ENCODE measurements around the gene SLC39A11. TPM values are rescaled to one million over a fixed set of nuclear protein-coding genes. Genes with fewer than 3 reads are reported as not detected.
A peak's percentile ranks its signal among the peaks of the same experiment; 100 is the strongest.

SLC39A11 gene
- total RNA-seq, 1 donor from 2014 or later: 5.5 TPM

GRCh38 chr17:73028299-73028755 lies 64.2 kb downstream of the SLC39A11 start:
- DNase-seq (ENCODE audit: low spot score): no peak
- H3K27ac Mint-ChIP-seq: peak overlapping the region; percentile 70
- H3K27me3 Mint-ChIP-seq (ENCODE audit: insufficient read depth, low read depth): peaks cover 2% of the 10 kb centered on the region
- no peaks in the 10 kb centered on the region for H3K36me3 Mint-ChIP-seq
- Histone ChIP-seq H3K9me3 (ENCODE audit: low read depth) (no peaks in the 10 kb centered on the region), H2AFZ (replicated peaks) (no peak overlapping the region), H3K27ac (no peak overlapping the region), H3K79me2 (ENCODE audit: low read depth) (no peaks in the 10 kb centered on the region), H3K4me3 (no peak overlapping the region), H4K20me1 (ENCODE audit: low read depth) (no peaks in the 10 kb centered on the region), H3K27me3 (no peaks in the 10 kb centered on the region), H3K4me1 (peaks cover 9% of the 10 kb centered on the region), H3F3A (ENCODE audit: low read depth) (no peaks in the 10 kb centered on the region), H3K4me2 (no peak overlapping the region), H3K36me3 (no peaks in the 10 kb centered on the region), H3K9ac (no peak overlapping the region)
- H3K4me3 Mint-ChIP-seq: no peak overlapping the region
- TF ChIP-seq, protein P1, sequence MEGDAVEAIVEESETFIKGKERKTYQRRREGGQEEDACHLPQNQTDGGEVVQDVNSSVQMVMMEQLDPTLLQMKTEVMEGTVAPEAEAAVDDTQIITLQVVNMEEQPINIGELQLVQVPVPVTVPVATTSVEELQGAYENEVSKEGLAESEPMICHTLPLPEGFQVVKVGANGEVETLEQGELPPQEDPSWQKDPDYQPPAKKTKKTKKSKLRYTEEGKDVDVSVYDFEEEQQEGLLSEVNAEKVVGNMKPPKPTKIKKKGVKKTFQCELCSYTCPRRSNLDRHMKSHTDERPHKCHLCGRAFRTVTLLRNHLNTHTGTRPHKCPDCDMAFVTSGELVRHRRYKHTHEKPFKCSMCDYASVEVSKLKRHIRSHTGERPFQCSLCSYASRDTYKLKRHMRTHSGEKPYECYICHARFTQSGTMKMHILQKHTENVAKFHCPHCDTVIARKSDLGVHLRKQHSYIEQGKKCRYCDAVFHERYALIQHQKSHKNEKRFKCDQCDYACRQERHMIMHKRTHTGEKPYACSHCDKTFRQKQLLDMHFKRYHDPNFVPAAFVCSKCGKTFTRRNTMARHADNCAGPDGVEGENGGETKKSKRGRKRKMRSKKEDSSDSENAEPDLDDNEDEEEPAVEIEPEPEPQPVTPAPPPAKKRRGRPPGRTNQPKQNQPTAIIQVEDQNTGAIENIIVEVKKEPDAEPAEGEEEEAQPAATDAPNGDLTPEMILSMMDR (IDR thresholded peaks at IDR 0.05): no peak
- TF ChIP-seq EZH2phosphoT487 (IDR thresholded peaks at IDR 0.05): no peak
- no peak for TF ChIP-seq EZH2 (IDR thresholded peaks at IDR 0.05)
- H3K9me3 Mint-ChIP-seq: peaks cover 2% of the 10 kb centered on the region
- H3K4me1 Mint-ChIP-seq: peaks cover 20% of the 10 kb centered on the region

DNA sequence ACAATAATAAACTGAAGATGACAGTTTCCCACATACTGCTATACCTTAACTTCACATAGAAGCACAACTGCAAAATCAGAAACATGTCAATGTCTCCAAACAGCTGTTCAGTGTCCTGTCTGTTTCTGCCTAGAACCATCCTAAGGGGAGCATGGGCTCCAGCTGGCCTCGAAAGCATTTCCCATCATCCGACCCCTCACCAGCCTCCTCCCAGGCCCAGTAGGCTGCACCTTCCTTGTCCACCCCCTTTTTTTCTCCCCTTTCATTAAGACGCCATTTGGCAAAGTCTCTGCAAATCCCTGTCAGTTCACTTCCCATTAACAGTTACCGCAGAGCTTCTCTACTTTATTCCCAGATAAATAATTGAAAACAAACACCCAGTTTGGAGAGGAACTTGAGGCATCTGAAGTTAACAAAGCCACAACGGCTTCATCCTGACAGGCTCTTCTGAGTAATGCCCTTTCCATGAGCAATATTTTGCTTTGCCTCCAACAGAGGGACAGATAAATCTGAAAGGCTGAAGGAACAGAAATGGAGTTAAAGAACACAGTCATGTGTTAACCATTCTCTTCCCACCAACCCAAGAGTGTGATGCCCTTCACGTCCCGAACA lies 65.3 kb downstream of the SLC39A11 start:
- Mint-ChIP-seq H3K9me3 (peaks cover 2% of the 10 kb centered on the region), H3K27ac (peak overlapping the region; percentile 18), H3K4me3 (no peak overlapping the region), H3K27me3 (ENCODE audit: insufficient read depth, low read depth) (peaks cover 4% of the 10 kb centered on the region), H3K36me3 (peaks cover 4% of the 10 kb centered on the region), H3K4me1 (peaks cover 20% of the 10 kb centered on the region)
- H3F3A ChIP-seq (ENCODE audit: low read depth): no peaks in the 10 kb centered on the region
- TF ChIP-seq EZH2 (IDR thresholded peaks at IDR 0.05) (no peak), EZH2phosphoT487 (IDR thresholded peaks at IDR 0.05) (no peak)
- TF ChIP-seq, protein P1 (IDR thresholded peaks at IDR 0.05): no peak
- no peaks in the 10 kb centered on the region for H4K20me1 ChIP-seq (ENCODE audit: low read depth)
- no peak overlapping the region for H2AFZ ChIP-seq (replicated peaks)
- peaks cover 8% of the 10 kb centered on the region for H3K4me1 ChIP-seq
- no peaks in the 10 kb centered on the region for H3K9me3 ChIP-seq (ENCODE audit: low read depth)
- no peak overlapping the region for H3K4me3 ChIP-seq
- H3K79me2 ChIP-seq (ENCODE audit: low read depth): no peaks in the 10 kb centered on the region
- no peak for DNase-seq (ENCODE audit: low spot score)
- H3K27ac ChIP-seq: no peak overlapping the region
- H3K9ac ChIP-seq: no peak overlapping the region
- no peaks in the 10 kb centered on the region for H3K27me3 ChIP-seq
- H3K4me2 ChIP-seq: no peak overlapping the region
- no peaks in the 10 kb centered on the region for H3K36me3 ChIP-seq

DNA sequence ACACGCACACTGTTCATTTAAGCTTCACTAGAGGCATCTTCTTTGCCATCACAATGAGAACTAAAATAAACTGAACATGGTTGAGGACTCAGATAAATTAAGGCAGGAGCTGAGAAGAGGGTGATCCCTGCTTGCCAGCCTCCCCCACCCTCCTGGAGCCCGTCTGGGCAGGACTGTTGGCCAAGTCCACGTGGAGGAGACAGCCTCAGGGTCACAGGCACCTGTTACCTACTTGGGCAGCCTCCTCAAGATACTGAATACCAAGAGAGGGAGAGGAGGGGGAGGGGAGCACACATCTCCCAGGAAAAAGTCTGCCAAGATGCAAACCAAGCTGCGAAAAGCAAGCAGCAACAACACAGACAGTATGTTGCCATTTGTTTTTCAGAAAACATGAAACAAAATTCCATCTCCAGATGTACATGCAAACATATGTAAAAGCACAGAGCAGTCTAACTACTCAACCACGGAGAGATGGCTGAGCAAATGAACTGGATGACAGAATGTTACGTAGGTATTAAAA lies 67.4 kb downstream of the SLC39A11 start:
- Mint-ChIP-seq H3K9me3 (peaks cover 8% of the 10 kb centered on the region), H3K27ac (no peak overlapping the region), H3K27me3 (ENCODE audit: insufficient read depth, low read depth) (peaks cover 4% of the 10 kb centered on the region)

More for the DNA sequence above, 67.4 kb downstream of the SLC39A11 start:
- Histone ChIP-seq H3K9ac (no peak overlapping the region), H3F3A (ENCODE audit: low read depth) (no peaks in the 10 kb centered on the region), H4K20me1 (ENCODE audit: low read depth) (no peaks in the 10 kb centered on the region), H3K27me3 (no peaks in the 10 kb centered on the region), H3K36me3 (no peaks in the 10 kb centered on the region), H3K4me3 (no peak overlapping the region), H3K4me2 (no peak overlapping the region), H2AFZ (replicated peaks) (no peak overlapping the region), H3K9me3 (ENCODE audit: low read depth) (no peaks in the 10 kb centered on the region), H3K27ac (no peak overlapping the region), H3K79me2 (ENCODE audit: low read depth) (no peaks in the 10 kb centered on the region), H3K4me1 (peaks cover 4% of the 10 kb centered on the region)
- peaks cover 10% of the 10 kb centered on the region for H3K4me1 Mint-ChIP-seq
- no peak for DNase-seq (ENCODE audit: low spot score)
- no peak overlapping the region for H3K4me3 Mint-ChIP-seq
- TF ChIP-seq, protein P1 (IDR thresholded peaks at IDR 0.05): no peak
- TF ChIP-seq EZH2phosphoT487 (IDR thresholded peaks at IDR 0.05): no peak
- no peak for TF ChIP-seq EZH2 (IDR thresholded peaks at IDR 0.05)
- peaks cover 4% of the 10 kb centered on the region for H3K36me3 Mint-ChIP-seq
